GM21529 (cell line): ENCODE data around the gene EIF4E3.

Experiments used
- ATAC-seq: cut with Tn5 transposase; IDR thresholded peaks from one replicate; pipeline ENCODE4 v1.9.1; 2021; ENCODE audit not compliant: unreplicated experiment

EIF4E3 gene

DNA sequence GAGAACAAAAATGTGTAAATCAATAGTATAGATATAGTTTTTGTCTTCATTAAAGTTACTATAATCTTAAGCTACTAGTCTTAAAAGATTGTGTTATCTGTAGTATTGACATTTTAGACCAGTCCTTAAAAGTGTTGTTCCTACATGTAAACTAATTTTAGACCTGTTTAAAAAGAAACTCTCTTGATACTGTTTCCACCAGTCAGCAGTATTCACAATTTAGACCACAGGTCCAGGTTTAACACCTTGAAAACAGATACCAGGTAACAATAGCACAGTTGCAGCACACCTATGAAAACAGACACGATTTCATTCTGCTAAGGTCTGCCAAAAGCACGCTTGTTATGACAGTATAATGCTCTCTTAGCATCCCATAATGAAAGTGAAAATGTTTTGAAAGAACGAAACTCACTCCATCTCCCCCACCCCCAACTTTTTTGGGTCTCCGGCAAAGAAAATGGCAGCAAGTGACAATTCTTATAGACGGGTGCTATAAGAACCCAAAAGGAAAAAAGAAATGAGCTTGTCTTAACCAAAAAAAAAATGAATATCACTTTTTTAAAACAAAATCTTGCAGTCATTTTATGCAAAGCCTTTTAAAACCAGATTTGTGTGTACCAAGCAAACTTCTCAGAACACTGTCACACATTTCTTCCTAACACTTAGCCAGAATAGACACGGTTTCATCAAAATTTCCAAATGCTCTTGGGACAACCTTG lies 1.6 kb downstream of the EIF4E3 start:
- ATAC-seq, result peak; percentile 42

DNA sequence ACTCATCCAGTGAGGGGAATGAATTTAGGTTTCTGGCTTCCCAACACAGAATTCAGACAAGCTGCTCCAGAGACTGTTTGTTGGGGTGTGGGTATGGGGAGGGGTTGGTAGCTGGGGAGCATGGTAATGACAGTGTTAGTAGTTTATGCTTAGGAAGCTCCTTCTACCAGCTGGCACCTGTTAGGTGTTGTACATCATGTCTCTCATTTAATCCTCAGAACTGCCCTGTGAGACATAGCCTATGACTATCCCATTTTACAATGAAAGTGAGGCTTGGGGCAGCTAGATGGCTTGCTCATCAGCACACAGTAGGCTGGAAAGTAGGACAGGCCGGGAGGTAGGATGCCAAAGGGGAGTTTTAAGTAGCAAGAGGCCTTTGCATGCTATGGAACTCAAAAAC lies 2.5 kb downstream of the EIF4E3 start:
- no peak for ATAC-seq

DNA sequence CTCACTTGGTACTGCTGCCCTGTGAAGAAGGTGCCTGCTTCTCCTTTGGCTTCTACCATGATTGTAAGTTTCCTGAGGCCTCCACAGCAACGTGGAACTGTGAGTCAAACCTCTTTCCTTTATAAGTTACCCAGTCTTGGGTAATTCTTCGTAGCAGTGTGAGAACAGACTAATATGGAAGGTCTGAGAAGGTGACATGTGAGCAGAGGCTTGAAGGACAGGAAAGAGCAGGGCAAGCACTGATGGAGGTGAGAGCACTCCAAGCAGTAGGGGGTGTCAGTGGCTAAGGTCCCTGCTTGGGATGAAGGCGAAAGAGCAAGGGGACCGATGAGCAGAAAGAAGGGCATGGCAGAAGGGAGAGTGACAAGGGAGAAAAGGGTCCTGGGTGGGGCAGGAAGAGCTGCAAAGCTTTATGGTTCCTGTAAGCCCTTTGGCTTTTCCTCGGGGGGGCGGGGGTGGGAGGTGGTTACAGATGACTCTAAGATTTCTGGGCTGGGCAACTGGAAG lies 3.5 kb downstream of the EIF4E3 start:
- no peak for ATAC-seq

DNA sequence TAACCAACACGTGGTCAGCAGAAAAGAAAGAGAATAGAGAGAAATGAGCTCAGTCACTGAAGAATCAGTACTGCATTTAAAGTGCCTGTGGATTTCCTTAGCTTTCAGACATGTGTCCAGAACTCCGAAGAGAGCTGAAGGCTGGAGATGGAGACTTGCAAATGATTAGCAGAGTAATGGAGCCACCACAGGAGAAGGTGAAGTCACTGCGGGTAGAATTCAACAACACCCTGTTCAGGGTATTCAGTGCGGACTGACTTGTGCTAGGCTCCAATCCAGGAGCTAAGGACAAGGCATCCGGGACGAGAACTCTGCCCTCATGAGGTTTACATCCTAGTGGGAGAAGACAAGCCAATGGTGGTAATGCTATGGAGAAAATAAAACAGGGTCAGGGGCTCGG lies 4.2 kb downstream of the EIF4E3 start:
- ATAC-seq, result no peak

DNA sequence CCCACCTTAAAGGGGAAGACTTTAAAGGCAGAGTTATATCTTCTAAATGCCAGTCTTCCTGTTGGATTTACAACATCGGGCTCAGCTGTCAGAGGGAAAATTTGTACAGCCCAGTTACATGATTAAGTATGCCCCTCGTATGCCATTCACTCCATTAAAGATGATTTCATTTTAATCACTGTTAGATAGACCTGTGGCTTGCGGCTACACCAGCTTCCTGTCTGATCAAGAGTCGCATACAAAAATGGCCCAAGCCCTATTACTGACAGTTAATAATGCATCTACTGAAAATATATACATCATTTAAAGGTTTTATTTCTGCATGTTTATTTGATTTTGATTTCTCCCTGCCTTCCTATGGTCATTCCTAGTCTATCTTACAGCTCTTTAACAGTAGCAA lies 7.1 kb downstream of the EIF4E3 start:
- ATAC-seq, result no peak

DNA sequence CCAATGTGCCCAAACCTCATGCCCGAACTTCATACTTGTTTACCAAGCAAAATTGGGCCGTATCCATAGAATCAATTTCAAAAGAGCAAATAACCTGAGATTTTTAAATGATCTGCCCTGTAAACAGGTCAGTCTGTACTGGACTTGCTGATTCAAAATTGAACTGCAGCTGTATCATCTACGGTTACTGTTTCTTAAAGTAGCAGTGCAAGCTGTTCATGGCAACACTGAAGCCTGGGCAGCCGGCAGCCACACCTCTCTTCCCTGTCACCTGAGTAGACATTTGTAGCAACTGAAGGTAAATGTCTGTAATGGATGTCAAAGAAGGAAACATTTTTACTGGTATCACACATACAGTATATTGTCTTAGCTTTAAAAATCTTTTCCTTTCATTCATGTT lies 10.6 kb downstream of the EIF4E3 start:
- ATAC-seq, result no peak

DNA sequence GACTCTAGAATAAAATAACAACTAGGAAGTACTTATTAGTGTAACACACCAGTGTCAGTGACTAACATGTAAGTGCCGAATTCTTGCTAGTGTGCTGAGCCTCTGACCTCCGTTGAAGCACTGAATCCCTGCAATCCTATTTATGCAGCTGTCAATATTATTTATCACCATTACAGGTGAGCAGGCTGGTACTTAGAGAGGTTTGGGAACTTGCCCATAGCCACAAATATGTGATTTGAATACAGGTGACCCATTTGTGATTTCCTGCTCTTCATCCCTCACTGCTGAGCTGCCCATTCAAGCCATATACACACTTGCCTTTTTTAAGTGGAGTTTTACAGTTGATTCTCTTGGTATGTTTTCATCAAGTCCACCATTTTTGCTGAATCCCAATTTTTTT lies 12.2 kb downstream of the EIF4E3 start:
- no peak for ATAC-seq

DNA sequence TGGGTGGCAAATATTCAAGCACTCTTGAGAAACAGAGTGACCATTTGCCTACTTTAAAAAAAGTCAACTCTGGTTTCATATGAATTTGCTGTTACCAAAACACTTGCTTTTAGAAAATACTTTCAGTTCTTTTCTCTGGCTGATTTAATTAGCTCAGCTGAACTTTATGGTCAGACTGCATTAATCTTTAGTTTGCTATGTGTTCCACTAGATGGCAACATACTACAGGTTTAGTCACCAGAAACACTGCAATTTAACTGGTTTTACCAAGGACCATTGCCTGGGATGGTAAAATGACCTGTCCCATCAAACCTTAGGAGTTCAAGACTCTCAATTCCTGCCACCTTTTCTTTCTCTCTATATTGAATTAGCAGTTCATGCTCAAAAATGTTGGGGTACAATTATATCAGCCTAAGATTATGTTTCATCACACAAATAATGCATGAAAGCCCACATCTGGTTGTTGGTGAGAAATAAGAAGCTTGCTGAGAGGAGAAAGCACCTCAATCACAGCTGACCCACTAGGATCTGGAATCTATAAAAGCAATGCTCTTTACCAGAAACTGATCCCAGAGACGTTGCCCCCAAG lies 14.2 kb downstream of the EIF4E3 start:
- peak; percentile 79 for ATAC-seq

DNA sequence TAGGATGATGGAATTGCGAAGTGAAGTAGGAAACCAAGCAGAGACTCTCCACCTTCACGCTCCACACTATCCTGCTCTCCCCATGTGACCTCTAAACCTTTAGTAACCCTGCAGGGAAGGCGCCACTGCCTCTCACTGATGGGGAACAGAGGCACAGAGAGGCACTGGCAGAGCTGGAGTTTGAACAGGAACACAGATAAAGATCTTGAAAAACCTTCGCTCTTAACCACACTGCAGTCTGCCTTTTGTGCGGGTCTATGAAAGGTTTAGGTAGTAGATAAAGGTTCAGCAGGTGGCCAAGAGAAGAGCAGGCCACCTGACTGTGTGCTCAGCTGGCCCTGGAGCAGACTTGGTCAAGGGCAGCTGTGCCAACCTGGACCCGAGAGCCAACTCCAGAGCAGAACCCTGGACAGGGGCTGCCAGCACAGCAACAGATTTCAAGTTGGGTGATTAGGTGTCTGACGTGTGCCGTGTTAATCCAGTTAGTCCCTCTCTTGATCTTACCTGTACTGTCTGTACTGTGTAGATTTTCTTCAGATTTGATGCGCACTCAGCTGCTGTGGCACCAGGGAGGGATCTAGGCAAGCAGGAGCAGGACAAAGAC lies 15.2 kb downstream of the EIF4E3 start:
- no peak for ATAC-seq

DNA sequence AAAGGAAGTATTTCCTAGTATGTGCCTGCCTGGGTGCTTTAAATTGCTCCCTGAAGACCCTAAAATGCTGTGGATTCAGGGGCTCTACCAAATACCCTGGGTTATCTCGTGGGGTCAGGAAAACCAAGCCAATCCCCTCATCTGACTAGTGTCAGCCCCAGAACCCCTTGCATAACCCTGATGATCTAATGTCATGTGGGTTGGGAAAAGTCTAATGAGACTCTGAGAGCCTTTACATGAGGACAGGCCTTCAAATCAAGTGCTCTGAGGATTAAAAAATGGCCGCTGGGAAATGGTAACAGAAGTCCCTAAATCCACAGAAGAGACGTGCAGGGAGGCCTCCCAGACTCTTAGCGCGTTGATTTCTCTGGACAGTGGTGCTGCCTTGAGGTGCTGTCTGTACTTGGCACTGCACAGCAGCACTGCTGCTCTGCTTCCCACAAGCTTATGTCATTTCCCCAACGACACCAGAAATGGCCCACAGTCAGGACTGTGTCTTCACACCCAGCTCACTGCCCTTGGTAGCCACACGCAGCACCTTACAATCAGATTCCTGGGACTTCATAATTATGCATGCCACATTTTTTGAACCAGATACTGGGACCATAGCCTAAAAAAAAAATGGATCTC lies 16.6 kb downstream of the EIF4E3 start:
- ATAC-seq, result no peak

DNA sequence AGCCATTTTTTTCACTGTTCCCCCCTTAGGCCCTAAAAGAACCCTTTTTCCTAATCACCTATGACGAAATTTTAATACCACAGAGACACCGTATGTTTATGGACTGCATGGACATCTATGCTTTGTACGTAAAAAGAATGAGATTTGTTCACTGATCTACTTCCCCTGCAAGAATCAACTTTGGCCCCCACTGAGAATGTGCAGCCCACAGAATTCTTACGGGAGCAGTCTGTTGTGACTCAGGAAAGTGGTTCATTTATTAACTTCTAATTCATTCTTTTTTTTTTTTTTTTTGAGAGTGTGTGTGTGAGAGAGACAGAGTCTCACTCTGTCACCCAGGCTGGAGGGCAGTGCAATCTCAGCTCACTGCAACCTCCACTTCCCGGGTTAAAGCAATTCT lies 17.6 kb downstream of the EIF4E3 start:
- no peak for ATAC-seq

DNA sequence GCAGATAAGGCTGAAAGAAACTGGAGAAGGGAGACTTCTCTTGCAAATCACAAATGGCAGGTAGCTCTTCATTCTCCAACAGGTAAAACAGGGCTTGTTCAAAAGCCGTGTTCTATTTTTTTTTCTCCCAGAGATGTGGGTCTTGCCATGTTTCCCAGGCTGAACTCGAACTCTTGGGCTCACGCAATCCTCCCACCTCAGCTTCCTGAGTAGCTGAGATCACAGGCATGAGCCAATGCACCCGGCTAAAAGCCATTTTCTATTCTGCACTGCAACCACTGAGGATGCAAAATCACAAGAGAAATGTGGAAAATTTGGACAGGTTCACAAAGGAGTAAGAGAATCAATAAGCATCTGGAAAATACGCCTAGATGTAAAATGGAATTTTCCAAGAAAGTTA lies 19.5 kb downstream of the EIF4E3 start:
- no peak for ATAC-seq

DNA sequence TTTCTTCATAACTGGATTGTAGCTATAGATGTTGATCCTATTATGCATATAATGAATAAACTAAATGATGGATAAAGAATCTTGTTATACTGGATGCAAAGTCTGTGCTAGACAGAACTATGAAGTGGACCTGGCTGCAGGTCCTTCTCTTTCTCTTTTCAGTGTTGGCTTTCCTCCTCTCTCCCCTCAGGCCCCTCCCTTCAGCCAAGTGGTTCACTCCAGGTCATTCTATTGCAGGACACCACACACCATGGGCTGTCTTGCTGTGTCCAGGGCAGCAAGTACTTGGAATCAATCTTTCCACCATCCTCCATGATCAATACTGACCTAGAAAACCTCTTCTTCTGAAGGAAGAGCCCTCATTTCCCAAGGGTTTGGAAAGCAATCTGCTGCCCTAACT lies 20.3 kb downstream of the EIF4E3 start:
- no peak for ATAC-seq

DNA sequence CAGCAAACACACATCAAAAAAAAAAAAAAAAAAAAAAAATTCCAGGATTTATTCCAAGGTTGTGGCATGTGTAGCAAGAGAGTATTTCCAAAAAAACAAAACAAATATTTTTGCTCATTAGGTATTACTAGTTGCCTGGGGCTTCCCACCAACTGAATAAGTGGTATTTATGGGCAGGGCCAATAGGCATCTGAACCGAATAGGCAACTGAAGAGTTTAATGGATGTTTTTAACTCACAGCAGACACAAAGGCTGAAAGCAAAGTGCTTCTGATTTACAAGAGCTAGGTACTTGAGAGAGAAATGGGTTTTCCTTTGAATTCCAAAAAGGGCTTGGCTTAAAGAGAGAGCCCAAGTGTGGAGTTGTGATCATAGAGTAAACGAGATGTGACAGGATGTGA lies 21.4 kb downstream of the EIF4E3 start:
- ATAC-seq, result no peak

DNA sequence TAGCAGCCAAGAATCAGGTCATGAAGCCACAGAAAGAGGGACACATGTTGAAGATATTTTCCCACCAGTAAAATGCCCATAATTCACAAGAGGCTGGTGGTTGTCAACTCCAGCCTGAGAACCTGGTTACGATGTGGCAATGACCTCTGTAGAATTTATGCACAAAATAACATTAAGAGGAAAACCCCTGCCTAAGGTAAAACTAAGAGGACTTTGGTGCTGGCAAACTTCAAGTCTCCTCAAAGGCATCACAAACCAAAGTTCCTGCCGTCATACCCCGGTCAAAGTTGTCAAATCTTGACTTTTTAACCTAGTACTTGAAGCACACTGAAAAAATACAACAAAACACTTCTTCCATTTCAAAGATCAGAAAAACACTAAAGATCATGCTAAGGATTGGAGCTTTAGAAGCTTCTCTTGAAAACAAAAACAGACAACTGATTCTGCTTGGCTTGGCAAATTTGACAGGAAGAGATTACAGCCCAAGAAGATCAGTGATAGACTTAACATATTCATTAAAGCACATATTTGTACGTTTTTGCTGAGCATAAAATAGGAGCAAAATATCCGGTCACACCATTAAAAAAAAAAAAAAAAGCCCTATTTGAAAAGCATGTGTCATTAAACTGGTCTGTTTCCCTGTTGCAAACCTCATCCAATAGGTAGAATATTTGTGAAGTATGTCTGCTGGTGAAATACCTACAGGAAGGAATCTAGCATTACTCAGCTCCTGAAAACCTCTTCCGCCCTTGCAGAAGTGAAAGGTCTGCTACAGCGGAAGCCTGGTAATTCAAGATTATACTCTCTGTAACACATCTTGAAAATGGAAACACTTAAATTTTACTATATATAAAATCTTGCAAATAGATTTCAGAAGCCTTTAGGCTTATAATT lies 22.8 kb downstream of the EIF4E3 start:
- no peak for ATAC-seq

DNA sequence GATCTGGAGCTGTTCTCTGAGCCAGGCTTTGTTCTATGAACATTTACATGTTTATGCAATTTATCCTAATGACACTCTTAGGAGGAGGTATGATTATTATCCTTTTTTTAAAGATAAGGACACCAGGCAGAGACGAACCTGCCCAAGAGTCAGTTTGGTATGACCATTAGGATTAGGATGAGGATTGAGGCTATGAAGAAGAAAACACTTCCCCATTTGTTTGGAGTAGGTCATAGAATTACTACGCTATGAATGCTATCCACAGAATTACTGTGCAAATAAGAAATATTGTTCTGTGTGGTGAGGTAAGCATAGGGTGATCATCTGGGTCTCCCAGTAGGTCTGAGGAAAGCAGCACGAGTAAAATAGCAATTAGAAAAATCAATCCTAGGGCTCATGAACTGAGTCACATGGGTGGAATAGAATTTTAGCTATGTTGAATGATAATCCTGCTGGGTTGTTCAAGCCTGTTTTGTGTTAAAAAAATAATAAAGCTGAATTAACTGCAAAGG lies 23.9 kb downstream of the EIF4E3 start:
- ATAC-seq, result no peak

DNA sequence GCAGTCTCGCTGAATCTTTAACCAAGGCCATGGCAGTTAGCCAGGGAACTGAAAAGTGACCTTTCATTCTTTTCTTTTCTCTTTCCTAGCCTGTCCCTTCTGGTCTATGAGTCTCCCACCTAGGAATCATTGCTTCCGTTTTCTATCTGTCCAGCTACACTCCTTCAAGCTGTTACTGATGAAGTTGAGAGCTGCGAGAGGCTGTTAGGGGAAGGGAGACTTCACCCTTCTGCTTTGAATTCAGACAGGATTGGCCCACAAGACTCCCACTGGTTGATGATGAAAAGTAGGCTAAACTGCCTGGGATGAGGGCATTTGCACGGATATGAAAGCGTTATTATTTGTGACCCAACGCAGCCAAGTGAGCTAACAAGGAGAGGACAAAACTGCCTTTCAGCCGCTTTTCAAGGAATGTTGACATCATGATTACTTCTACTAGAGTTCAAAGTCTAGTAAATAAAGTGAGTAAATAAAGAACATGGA lies 30.2 kb downstream of the EIF4E3 start:
- no peak for ATAC-seq

DNA sequence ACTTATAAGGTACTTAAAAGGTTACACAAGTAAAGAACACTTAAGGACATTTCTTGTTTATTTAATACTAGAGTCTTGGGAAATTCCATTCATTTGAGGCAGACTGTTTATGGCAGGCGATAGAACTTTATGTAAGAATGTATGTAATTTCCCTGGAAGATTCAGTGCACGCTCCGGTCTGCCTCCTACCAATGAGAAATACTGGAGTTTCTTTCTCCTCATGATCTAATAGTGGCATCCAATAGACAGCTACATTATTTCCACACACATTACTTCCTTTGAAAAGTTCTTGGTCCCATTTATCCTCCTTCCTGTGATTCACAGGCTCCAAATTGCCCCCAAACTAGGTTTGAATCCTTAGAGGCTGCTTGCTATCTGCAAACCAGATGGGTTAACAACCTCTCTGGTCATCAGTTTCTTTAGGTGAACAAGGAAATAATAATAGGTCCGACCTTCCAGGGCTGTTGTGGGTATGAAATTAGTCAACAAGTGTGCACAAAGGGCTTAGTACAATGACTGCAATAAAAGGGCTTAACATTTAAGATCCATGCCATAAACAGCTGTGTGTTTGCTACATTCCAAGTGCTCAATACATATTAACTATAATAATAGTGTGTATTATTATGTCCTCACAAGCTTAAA lies 30.7 kb downstream of the EIF4E3 start:
- ATAC-seq, result no peak

DNA sequence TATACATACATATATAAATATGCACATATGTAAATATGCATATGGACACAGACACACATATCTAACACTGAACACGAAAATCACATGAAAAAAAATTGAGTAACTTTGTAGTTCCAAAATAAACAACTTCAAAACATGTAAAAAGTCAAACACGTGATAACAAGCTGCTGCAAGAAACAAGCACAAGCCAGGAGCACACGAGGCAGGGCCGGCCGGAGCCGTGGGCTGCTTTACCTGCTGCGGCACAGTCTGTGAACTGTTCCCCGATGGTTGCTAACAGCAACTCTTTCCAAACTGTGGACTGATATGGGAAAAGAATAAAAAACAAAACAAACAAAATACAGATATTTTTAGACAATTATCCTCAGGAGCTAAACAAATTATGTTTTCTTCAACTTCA lies 31.6 kb downstream of the EIF4E3 start:
- ATAC-seq, result no peak

DNA sequence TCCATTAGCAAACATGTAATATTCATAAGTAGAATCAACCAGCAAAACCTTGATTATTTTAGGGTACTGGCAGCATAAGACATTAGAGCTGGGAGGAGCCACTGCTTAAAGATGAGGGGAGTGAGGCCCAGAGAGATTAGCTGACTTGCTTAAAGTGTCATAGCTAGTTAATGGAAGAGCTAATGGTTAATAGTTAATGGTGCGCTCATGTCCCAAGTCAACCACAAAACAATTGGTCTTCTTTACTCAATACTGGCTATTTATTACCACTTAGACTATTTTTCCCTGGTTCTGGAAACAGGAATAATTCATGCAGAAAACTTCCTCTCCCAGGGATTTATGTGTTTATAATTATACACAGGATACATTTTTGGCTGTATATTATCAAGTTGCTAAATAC lies 33.1 kb downstream of the EIF4E3 start:
- ATAC-seq, result no peak
